PC-3 (cell line): ENCODE results near the gene COL4A3.

Experiments
- CTCF ChIP-seq: fragments of 300-600 bp; sonication (generic); conservative IDR thresholded peaks from 2 replicates; pipeline ENCODE4 v1.5.1; 2017; ENCODE audit warnings: antibody characterized with exemption, low read depth, mild to moderate bottlenecking, low read length
- EZH2 ChIP-seq: fragments of 300-600 bp; sonication (generic); IDR thresholded peaks from one replicate; pipeline ENCODE4 v1.6.1; 2017; ENCODE audit warnings: antibody characterized with exemption, mild to moderate bottlenecking, low read length; ENCODE audit not compliant: unreplicated experiment

- TF ChIP-seq CTCF = no peak
- no peak for TF ChIP-seq EZH2
These were observed 65.7 kb downstream of the COL4A3 start for GRCh38 chr2:227230151-227230550.
